B cell (primary cell): Measurements from ENCODE around the gene PRAMEF17.
"Not testable (repeated sequence)": the region's sequence is repeated elsewhere in the genome, so short reads cannot be mapped to it uniquely, and the experiment has no call there.

Source experiments
- EZH2 ChIP-seq: IDR thresholded peaks from 2 replicates; pipeline ENCODE4 v1.6.1; 2012; ENCODE audit warnings: borderline replicate concordance, low read depth, mild to moderate bottlenecking, moderate library complexity, low read length; ENCODE audit not compliant: insufficient read depth, poor library complexity, severe bottlenecking
- TF ChIP-seq, protein P1 (sequence below): fragments of 200-600 bp; IDR thresholded peaks from one replicate; pipeline ENCODE4 v1.8.0; 2022; ENCODE audit warnings: antibody characterized with exemption, mild to moderate bottlenecking

DNA sequence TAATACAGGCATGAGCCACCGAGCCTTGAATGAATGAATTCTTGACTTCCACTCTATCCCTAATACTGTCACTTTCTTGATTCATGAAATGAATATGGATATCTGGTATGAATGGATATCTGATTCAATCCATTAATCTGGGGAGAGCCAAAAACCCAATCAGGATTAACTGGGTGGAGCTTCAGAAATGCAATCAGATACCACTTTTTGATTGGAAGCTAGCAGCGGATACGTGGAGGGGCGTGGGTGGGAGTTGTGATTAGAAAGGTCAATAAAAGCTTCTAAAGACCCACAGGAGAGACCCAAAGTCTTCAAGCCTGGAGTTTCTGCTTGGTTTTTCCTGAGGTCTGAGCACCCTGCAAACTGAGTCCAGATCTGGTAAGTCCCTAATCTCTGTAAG is 20.7 kb downstream of the PRAMEF17 start, which contains the start of gene PRAMEF20:
- TF ChIP-seq, protein P1, sequence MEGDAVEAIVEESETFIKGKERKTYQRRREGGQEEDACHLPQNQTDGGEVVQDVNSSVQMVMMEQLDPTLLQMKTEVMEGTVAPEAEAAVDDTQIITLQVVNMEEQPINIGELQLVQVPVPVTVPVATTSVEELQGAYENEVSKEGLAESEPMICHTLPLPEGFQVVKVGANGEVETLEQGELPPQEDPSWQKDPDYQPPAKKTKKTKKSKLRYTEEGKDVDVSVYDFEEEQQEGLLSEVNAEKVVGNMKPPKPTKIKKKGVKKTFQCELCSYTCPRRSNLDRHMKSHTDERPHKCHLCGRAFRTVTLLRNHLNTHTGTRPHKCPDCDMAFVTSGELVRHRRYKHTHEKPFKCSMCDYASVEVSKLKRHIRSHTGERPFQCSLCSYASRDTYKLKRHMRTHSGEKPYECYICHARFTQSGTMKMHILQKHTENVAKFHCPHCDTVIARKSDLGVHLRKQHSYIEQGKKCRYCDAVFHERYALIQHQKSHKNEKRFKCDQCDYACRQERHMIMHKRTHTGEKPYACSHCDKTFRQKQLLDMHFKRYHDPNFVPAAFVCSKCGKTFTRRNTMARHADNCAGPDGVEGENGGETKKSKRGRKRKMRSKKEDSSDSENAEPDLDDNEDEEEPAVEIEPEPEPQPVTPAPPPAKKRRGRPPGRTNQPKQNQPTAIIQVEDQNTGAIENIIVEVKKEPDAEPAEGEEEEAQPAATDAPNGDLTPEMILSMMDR = not testable (repeated sequence)
- not testable (repeated sequence) for TF ChIP-seq EZH2
